NCI-H1105 treated with DMSO at 0.1 percent for 48 hours (cell line): Measurements from ENCODE around the gene UNCX.
"Not testable (repeated sequence)": the region's sequence is repeated elsewhere in the genome, so short reads cannot be mapped to it uniquely, and the experiment has no call there.

Source experiments
- DNase-seq: peaks from one replicate; lab custom pipeline; 2025; lab: John Stamatoyannopoulos, UW

The UNCX gene

DNA sequence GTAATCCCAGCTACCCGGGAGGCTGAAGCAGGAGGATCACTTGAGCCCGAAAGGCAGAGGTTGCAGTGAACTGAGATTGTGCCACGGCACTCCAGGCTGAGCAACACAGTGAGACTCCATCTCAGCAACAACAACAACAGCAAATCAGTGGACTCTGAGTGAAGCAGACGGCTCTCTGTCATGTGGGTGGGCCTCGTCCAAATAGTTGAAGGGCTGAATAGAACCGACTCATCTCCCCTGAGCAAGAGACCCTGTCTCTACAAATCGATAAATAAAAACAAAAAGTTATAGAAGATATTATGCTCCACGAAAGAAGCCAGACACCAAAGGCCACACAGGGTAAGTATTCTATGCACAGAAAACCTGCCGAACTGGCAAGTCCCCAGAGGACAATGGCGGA, 45.9 kb downstream of the UNCX start:
- DNase-seq: no peak

DNA sequence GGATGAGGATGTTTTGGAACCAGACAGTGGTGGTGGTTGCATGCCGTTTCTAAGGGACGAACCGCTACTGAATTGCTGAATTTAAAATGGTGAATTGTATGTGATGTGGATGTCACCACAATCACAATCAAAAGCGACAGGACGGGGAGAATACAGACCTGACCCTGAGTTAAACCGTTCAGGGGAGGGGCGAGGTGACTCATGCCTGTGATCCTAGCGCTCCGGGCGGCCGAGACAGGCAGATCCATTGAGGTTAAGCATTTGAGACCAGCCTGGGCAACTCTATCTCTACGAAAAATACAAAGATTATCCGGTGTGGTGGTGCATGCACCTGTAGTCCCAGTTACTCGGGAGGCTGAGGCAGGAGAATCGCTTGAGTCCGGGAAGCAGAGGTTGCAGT, 46.4 kb downstream of the UNCX start:
- DNase-seq: no peak

DNA sequence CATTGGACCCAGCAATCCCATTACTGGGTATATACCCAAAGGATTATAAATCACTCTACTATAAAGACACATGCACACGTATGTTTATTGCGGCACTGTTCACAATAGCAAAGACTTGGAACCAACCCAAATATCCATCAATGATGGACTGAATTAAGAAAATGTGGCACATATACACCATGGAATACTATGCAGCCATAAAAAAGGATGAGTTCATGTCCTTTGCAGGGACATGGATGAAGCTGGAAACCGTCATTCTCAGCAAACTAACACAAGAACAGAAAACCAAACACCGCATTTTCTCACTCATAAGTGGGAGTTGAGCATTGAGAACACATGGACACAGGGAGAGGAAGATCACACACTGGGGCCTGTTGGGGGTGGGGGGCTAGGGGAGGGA, 47.2 kb downstream of the UNCX start:
- not testable (repeated sequence) for DNase-seq

DNA sequence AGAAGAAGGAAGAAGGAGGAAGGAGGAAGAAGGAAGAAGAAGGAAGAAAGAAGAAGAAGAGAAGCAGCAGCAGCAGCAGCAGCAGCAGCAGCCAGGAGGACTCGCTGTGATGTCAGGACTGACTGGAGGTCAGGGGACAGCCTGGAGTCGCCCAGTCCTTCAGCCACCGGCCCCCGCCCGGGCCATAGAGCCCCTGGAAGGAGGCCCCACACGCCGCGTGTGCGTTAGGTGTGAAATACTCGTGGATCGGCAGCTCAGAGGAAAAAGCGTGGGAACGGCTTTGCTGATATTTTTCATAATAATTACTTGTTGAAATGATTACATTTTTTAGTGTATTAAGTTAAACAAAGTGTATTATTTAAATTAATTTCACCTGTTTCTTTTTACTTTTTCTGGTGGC, 48.4 kb downstream of the UNCX start:
- DNase-seq: no peak

DNA sequence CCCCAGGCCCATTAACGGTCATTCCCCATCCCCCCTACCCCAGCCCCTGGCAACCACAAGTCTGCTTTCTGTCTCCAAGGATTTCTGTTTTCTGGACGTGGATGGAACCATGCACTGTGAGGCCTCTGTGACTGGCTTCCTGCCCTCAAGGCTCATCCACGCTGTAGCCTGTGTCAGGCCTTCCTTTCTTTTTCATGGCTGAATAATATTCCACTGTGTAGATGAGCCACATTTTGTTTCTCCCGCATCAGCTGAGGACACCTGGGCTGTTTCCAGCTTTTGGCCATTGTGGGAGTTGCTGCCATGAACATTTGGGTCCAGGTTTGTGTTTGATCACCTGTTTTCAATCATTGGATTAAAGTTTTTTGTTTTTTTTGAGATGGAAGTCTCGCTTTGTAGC, 50.0 kb downstream of the UNCX start:
- no peak for DNase-seq

DNA sequence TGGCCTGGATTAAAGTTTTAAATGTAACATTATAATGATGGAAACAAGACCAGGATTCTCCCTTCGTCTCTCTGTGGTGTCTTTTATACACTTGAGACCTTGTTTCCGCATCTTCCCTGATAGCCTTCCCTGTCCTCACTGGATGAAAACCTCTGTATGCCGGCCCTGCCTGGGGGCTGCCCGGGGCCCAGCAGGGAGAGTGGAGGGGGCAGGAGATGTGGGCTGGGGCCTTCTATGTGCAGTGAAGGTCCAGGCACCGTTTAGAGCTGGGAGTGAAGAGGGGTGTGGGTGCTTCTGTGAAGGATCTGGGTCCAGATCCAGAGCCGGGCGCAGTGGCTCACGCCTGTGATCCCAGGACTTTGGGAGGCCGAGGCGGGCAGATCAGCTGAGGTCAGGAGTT, 50.7 kb downstream of the UNCX start:
- no peak for DNase-seq

DNA sequence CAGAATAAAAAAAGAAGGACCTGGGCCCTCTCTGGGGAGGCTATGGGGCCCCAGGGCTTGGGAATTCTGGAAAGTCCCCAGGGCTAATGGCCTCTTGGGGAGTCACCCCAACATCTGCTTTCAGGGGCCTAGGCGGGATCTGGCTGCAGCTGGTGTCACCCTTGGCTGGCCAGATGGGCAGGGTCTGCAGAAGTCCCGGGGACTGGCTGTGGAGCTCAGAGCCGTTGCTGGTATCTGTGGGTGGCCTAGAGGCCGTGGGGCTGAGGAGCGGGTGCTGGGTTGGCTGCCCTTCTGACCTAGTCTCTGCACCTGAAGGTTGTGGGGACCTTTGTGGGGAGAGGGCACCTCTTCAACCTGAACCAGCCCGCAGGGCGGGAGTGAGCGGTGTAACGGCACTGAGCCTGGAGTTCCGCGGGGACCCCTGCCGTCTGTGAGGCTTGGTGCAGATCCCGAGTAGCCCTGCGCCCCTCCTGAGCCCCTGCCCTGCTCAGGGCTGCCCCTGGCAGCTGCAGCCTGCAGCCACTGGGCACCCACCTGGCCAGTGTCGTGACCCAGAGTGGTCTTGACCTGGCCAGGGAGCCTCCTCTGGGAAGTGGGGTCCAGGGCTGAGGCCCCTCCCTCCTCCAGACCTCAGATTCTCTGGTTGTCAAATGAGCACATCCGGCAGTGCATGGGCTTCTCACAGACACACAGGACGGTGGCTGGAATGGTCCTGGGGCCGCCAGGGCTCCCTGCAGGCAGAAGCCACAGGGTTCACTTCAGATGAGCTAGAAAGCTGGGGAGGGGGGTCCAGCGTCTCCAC, 51.5 kb downstream of the UNCX start:
- no peak for DNase-seq

DNA sequence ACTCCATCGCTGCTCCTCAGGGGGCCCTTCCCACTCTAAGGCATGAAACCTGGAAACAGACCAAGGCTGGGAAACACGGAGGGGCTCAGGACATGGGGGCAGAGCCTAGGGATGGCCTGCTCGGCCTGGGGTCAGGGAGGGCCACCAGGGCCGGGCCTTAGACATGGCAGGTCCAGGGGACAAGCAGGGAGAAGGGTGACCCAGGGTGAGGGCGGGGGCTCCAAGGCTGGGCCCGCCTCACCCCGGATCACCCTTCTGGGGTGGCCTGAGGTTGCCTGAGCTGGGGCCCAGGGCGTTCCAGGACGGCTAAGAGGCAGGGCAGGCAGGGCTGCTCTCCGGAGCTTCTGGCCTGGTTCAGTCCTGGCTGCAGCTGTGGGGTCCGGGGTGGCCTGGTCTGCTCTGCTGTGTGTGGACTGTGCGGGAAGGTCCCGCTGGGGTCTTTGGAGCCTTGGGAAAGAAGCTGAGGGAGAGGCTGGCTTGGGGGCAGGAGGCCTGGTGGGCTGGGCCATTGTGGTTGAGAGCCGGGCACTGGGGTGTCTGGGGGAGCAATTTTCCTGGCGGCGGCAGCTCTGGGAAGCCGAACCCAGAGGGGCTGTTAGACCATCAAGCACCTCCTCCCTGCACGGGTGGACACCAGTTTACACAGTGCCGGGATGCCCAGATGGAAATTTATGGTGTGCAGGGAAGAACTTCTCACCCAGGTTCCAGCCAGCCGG, 52.2 kb downstream of the UNCX start:
- DNase-seq: no peak

DNA sequence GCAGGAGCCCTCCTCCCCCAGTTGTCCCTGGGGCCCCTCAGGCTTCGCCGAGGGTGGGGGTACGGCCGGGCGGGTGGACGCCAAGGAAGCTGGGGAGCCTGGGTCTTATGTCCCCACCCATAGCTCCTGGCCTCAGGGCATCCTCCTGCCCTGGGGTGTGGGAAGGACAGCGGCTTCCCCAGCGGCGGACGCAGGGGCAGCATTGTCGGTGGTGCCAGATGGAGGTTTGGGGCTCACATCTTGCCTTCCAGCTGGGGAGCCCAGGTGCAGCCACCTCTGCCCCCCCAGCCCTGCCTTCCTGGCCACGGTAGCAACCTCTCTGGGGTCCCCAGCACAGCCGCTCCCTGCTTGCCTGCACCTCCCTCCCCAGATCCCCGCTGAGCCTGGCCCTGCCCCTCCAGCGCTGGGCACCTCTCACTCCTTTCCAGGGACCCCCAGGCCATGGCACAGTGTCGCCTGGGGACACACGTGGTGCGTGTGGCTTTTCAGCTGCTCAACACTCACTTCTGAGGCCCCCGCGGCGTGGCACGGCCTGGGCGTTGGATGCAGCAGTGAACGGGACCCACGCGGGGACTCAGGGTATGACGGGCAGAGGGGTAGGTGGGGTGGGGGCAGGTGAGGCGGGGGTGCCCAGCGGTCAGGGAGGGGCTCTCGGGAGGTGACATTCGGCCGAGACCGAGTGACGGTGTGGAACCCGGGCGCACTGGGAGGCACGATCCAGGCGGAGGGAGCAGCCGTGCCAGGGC, 53.1 kb downstream of the UNCX start:
- no peak for DNase-seq
